K562 (cell line): ENCODE data around the gene PIK3C2B. TPM values are rescaled to one million over a fixed set of nuclear protein-coding genes. Genes with fewer than 3 reads are reported as not detected.
A peak's percentile ranks its signal among the peaks of the same experiment; 100 is the strongest.

Source experiments
- BHLHE40 ChIP-seq: IDR thresholded peaks from 2 replicates; pipeline ENCODE4 v1.6.1; 2011; ENCODE audit warnings: low read length, improper control_type of control experiment
- CBFB ChIP-seq: sonication (generic); formaldehyde crosslinking; IDR thresholded peaks from 2 replicates; pipeline ENCODE4 v1.4.0; 2020; ENCODE audit warnings: mild to moderate bottlenecking, missing genetic modification reagents
- CREM ChIP-seq: IDR thresholded peaks from 2 replicates; pipeline ENCODE4 v1.6.1; 2014; ENCODE audit warnings: antibody characterized with exemption, low read depth
- DEAF1 ChIP-seq: fragments of 450-650 bp; formaldehyde crosslinking; IDR thresholded peaks from 2 replicates; pipeline ENCODE4 v1.4.0; 2020; ENCODE audit warnings: mild to moderate bottlenecking, moderate library complexity
- KLF16 ChIP-seq: IDR thresholded peaks from 2 replicates; pipeline ENCODE4 v1.6.1; 2016; ENCODE audit warnings: antibody characterized with exemption
- MAX ChIP-seq: sonication (generic); formaldehyde crosslinking; IDR thresholded peaks from 2 replicates; pipeline ENCODE4 v1.9.0; 2022; ENCODE audit warnings: mild to moderate bottlenecking, missing genetic modification reagents
- MLLT1 ChIP-seq, 2 experiments: fragments of 450-650 bp; IDR thresholded peaks; 2 replicates each; pipeline ENCODE4 v1.6.1; 2016
- RAD21 ChIP-seq, 2 experiments: fragments of 250-450 bp in 1 of 2; fragments of 450-650 bp in 1 of 2; sonication (Bioruptor Pico) in 1 of 2; formaldehyde crosslinking in 1 of 2; IDR thresholded peaks in 1 of 2; conservative IDR thresholded peaks in 1 of 2; 2 replicates each; pipeline versions ENCODE4 v1.4.0 to v1.8.0; 2020 to 2022; ENCODE audit warnings: mild to moderate bottlenecking in 2 of 2, moderate library complexity in 1 of 2
- RB1 ChIP-seq: fragments of 450-650 bp; IDR thresholded peaks from 2 replicates; pipeline ENCODE4 v1.6.1; 2017; ENCODE audit warnings: low read depth, mild to moderate bottlenecking
- REST ChIP-seq, 2 experiments: fragments of 450-650 bp; formaldehyde crosslinking in 1 of 2; IDR thresholded peaks; 2 replicates each; pipeline versions ENCODE4 v1.4.0 to v1.6.1; 2014 to 2020; ENCODE audit warnings: mild to moderate bottlenecking in 2 of 2, borderline replicate concordance in 1 of 2, low read depth in 1 of 2
- SMC3 ChIP-seq: conservative IDR thresholded peaks from 2 replicates; pipeline ENCODE4 v1.6.1; 2011; ENCODE audit warnings: low read depth, low read length, improper control_type of control experiment; ENCODE audit not compliant: insufficient read depth
- ZBTB17 ChIP-seq: fragments of 450-650 bp; formaldehyde crosslinking; IDR thresholded peaks from 2 replicates; pipeline ENCODE4 v1.4.0; 2020; ENCODE audit warnings: mild to moderate bottlenecking
- ZC3H11A ChIP-seq: IDR thresholded peaks from 2 replicates; pipeline ENCODE4 v1.6.1; 2012; ENCODE audit warnings: low read depth, low read length, improper control_type of control experiment
- ZNF143 ChIP-seq: sonication (generic); formaldehyde crosslinking; IDR thresholded peaks from 2 replicates; pipeline ENCODE4 v1.9.0; 2022; ENCODE audit warnings: mild to moderate bottlenecking, missing genetic modification reagents
- ZNF311 ChIP-seq: fragments of 250-450 bp; sonication (Bioruptor Pico); IDR thresholded peaks from 2 replicates; pipeline ENCODE4 v1.4.0; 2020; ENCODE audit warnings: mild to moderate bottlenecking, moderate library complexity
- polyA plus RNA-seq, 8 experiments: library from polyadenylated mRNA; depleted of rRNA in 4 of 8; stranded (reverse) in 5 of 8; unstranded in 3 of 8; fragments of >200 nt; fragmentation: Nextera tagmentation in 2 of 8; fragmentation: Illumina TruSeq in 1 of 8; extraction: Ambion mirVana in 2 of 8; extraction: Trizol in 1 of 8; gene quantifications; 2 replicates each; pipeline versions ENCODE4 v1.2.1 to v1.2.3, GENCODE V29; 2011 to 2014; ENCODE audit warnings: inconsistent platforms in 1 of 8, missing spikeins in 1 of 8
- total RNA-seq, 7 experiments: library from RNA; depleted of rRNA in 6 of 7; stranded (reverse); fragments of >200 nt in 6 of 7; fragmentation: Illumina TruSeq in 2 of 7; extraction: Trizol in 2 of 7; gene quantifications; 2 replicates each; pipeline versions ENCODE4 v1.2.1 to v1.2.3, GENCODE V29; 2011 to 2021; ENCODE audit warnings: low replicate concordance in 1 of 7

The PIK3C2B gene
- total and polyA plus RNA-seq, 9 of the 15 experiments (the other 6 are each of a cell fraction or from before 2014, with no cell fraction given) = 0.10 to 2.9 (median 0.72) TPM

- TF ChIP-seq ZNF311 (CRISPR knock-in tag) (no peak), ZBTB17 (CRISPR knock-in tag) (0 out of 2 replicates have a peak, but pooled peaks have one; percentile 13), KLF16 (peak; percentile 46; the same call in 1 of the 2 replicates), ZNF143 (CRISPR knock-in tag) (peak; percentile 31; the same call in 1 of the 2 replicates), DEAF1 (CRISPR knock-in tag) (peak; percentile 29; the same call in 1 of the 2 replicates), CREM (0 out of 2 replicates have a peak, but pooled peaks have one; percentile 11), ZC3H11A (no peak), REST (IDR thresholded peaks at IDR 0.05; ENCODE audit: borderline replicate concordance) (peak; percentile 61), REST (CRISPR knock-in tag; IDR thresholded peaks at IDR 0.05; ENCODE audit: low read depth) (0 out of 2 replicates have a peak, but pooled peaks have one; percentile 37), RB1 (peak; percentile 48), MLLT1 (IDR thresholded peaks at IDR 0.05) (no peak), RAD21 (CRISPR knock-in tag; conservative IDR thresholded peaks at IDR 0.05 in 1 of 2, IDR thresholded peaks at IDR 0.05 in 1 of 2) (peak in 1 of 2 experiments; percentile 80), SMC3 (peak; percentile 66), MAX (CRISPR knock-in tag) (peak; percentile 53; the same call in 1 of the 2 replicates), BHLHE40 (peak; percentile 50; the same call in 1 of the 2 replicates), CBFB (CRISPR knock-in tag) (0 out of 2 replicates have a peak, but pooled peaks have one; percentile 56)
Observed at GRCh38 chr1:204445860-204446412, 48.7 kb downstream of the PIK3C2B start (continued).
